Heart right ventricle (tissue), 16 donors: ENCODE measurements around the gene RGS8. TPM values are rescaled to one million over a fixed set of nuclear protein-coding genes. Genes with fewer than 3 reads are reported as not detected.

ENCODE experiments used
- ATAC-seq, 8 donors: fragments of 200-7000 bp; cut with Tn5 transposase; one replicate each; pipeline ENCODE4 v1.9.1; 2020; ENCODE audit warnings: mild to moderate bottlenecking in 8 of 8, moderate library complexity in 8 of 8, moderate number of reproducible peaks in 1 of 8
- DNase-seq, 2 donors: peaks; one replicate each; pipeline ENCODE4 v3.0.0-alpha.2; 2020
- H3K27ac ChIP-seq, 10 donors: fragments of 200-600 bp; sonication (generic) in 2 of 10; one replicate each; pipeline versions ENCODE4 v1.5.0 to v1.8.0; 2020 to 2022; ENCODE audit warnings: mild to moderate bottlenecking in 3 of 10
- H3K27me3 ChIP-seq, 7 donors: fragments of 200-600 bp; one replicate each; pipeline ENCODE4 v1.8.0; 2021 to 2022; ENCODE audit warnings: mild to moderate bottlenecking in 2 of 7
- H3K36me3 ChIP-seq, 9 donors: fragments of 200-600 bp; sonication (generic) in 1 of 9; one replicate each; pipeline versions ENCODE4 v1.5.0 to v1.8.0; 2020 to 2022; ENCODE audit warnings: mild to moderate bottlenecking in 2 of 9
- H3K4me1 ChIP-seq, 9 donors: fragments of 200-600 bp; sonication (generic) in 1 of 9; one replicate each; pipeline versions ENCODE4 v1.5.0 to v1.8.0; 2020 to 2022; ENCODE audit warnings: mild to moderate bottlenecking in 4 of 9
- H3K4me3 ChIP-seq, 10 donors: fragments of 200-600 bp; sonication (generic) in 2 of 10; one replicate each; pipeline versions ENCODE4 v1.5.0 to v1.8.0; 2020 to 2022; ENCODE audit warnings: mild to moderate bottlenecking in 7 of 10, moderate library complexity in 2 of 10
- H3K9me3 ChIP-seq, 11 donors: fragments of 200-600 bp in 10 of 11; sonication (generic) in 2 of 11; one replicate each; pipeline versions ENCODE4 v1.5.0 to v1.8.0; 2013 to 2022; ENCODE audit warnings: mild to moderate bottlenecking in 2 of 11, control low read depth in 1 of 11, moderate library complexity in 1 of 11
- CTCF ChIP-seq, 9 donors: fragments of 200-600 bp; sonication (generic) in 2 of 9; IDR thresholded peaks; one replicate each; pipeline versions ENCODE4 v1.5.0 to v1.8.0; 2021 to 2022; ENCODE audit warnings: antibody characterized with exemption in 9 of 9, mild to moderate bottlenecking in 5 of 9, moderate library complexity in 1 of 9
- WGBS, 2 donors: extraction: QIAGEN DNeasy Blood & Tissue Kit; methylation state at CpG; one replicate each; pipeline ENCODE4 v1.1.7; 2013; ENCODE audit warnings: inconsistent platforms in 1 of 2; 5-methylcytosine and 5-hydroxymethylcytosine counted together
- intact Hi-C, 10 donors: fragments of 100-400 bp; cut with DNase I; formaldehyde crosslinking; loops; one replicate each; pipeline versions ENCODE4 v1.11.1 to v1.14.2; 2022
- polyA plus RNA-seq, 2 donors: library from polyadenylated mRNA; stranded (reverse); fragments of 200-250 nt; gene quantifications; one replicate each; pipeline ENCODE4 v1.2.3, GENCODE V29; 2013
- total RNA-seq, 10 donors: library from RNA; stranded (reverse); fragmentation: NEBNext Ultra II Directional in 3 of 10; extraction: Animal tissue kit (Norgen Biotek cat#: 25700) in 3 of 10; gene quantifications; one replicate each; pipeline versions ENCODE4 v1.2.1 to v1.2.4, GENCODE V29; 2021 to 2023
- donor health status: Arrhythmogenic right ventricular cardiomyopathy.
- donor health status: ischemic (EF 13 %, LVEDD 7.1; RV severe dilation, severe dysfunction).
- donor health status: healthy with polysubstance abuse.
- donor health status: DM: no; HTN: yes; CAD: no.
- donor health status: DM: no; HTN: no; CAD: no.
- donor health status: ischemic (EF 25% LVEDD 6.9; RV normal size, moderate dysfunction).
- donor health status: ischemic (EF 25% LVEDD 5.7; RV mildly dilated, moderate dysfunction).
- donor health status: healthy.
- donor health status: DM: yes; HTN: yes; CAD: no.
- donor health status: Ischemic cardiomyopathy.
- donor health status: ischemic (EF 35%, LVEDD 5.7; RV mildly dilated, moderate dysfunction).
- donor health status: nonischemic (EF 11% LVEDD 7.7; RV severe dilation, severe dysfunction).
- donor health status: DM: yes; HTN: yes; CAD: no.
- donor health status: PGD.
- donor health status: ischemic (EF 29% LVEDD 5.4; RV normal size, mild dysfunction).
- donor health status: nonischemic (EF 23%, LVEDD 6.1; RV moderate dilation, normal function).

Gene RGS8
- total and polyA plus RNA-seq, 12 donors, result 0.05 to 0.56 (median 0.24) TPM; not detected in 8

- H3K9me3 ChIP-seq, result no peaks in the 10 kb centered on the region
- ATAC-seq, result no peak
- intact Hi-C loops, result loop anchor here in 1 of 10 donors (5.0 kb wide), 1 partner anchor 41 kb away; no protein-coding TSS in a partner anchor
- H3K27ac ChIP-seq, result no peak overlapping the region
- 92 to 94% methylated on average over 3 of the region's 3 CpGs for WGBS, 2 donors
- DNase-seq, result no peak
- H3K27me3 ChIP-seq, result peaks cover 0 to 6% (median 0%) of the 10 kb centered on the region in 7 donors
- H3K4me1 ChIP-seq, result peaks cover 0 to 10% (median 0%) of the 10 kb centered on the region in 9 donors
- no peaks in the 10 kb centered on the region for H3K36me3 ChIP-seq
- no peak overlapping the region for H3K4me3 ChIP-seq
- TF ChIP-seq CTCF (IDR thresholded peaks at IDR 0.05), result no peak
These were observed 21.4 kb downstream of the RGS8 start for GRCh38 chr1:182662956-182663355.

DNA sequence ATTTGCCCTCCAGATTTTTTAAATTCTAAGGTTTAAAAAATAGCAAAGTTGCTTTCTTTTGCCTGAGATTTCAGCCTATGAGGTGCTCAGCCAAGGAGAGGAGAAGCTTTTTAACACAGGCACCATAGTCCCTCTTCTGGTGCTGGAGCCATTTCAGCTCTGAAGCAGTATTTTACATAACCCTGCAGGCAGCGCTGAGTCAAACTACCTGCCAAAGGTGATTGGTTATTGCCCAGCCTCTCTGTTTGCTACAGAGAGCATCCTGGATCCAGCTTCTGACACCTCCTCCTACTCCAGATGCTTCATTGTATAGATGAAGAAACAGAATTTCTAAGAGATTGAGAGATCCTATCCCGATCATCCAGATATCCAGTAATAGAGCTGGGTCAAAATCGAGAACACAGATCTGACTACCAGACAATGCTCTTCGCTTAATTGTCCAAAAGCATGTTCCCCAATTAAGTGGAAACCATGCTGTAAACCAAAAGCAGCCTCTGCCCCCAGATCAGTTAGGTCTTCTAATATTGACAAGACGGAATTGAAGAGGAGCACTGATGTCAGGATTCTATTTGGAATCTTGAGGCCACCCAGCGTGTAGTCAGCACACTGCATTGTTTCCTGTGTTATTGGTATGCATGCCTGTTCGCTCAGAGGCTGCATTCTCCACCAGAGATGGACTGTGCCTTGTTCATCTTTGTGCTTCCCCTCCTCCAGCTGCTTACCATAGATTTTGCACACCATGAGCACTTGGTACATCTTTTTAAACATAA lies 22.1 kb downstream of the RGS8 start:
- H3K36me3 ChIP-seq, result no peaks in the 10 kb centered on the region
- H3K9me3 ChIP-seq, result no peaks in the 10 kb centered on the region
- no peak for DNase-seq
- no peak for TF ChIP-seq CTCF (IDR thresholded peaks at IDR 0.05)
- no peak for ATAC-seq
- H3K4me1 ChIP-seq, result peaks cover 0 to 10% (median 0%) of the 10 kb centered on the region in 9 donors
- H3K27ac ChIP-seq, result no peak overlapping the region
- no peak overlapping the region for H3K4me3 ChIP-seq
- peaks cover 0 to 6% (median 0%) of the 10 kb centered on the region in 7 donors for H3K27me3 ChIP-seq
- 84 to 92% methylated on average over 7 of the region's 7 CpGs for WGBS, 2 donors
- intact Hi-C loops, result loop anchor here in 1 of 10 donors (5.0 kb wide), 1 partner anchor 40 kb away; no protein-coding TSS in a partner anchor

DNA sequence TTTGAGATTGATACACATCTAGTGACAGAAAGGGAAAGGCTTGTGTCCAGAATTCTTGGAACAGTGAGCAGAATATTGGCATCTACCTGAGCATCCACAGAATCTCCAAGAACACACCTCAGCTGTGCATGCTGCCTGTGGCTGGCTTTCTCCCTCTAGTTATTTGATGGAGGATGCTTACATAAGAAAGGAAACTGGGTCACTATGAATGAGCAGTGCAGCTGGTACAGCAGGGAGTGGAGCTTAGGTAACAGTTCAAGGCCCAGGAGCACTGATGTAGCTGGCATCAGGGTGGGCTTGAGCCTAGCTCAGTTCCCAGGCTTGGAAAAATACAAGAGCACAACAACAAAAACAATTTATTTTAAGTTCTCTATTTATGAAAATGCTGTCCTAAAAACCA lies 26.3 kb downstream of the RGS8 start:
- TF ChIP-seq CTCF (IDR thresholded peaks at IDR 0.05), result no peak
- DNase-seq, result no peak
- no peaks in the 10 kb centered on the region for H3K36me3 ChIP-seq
- H3K27ac ChIP-seq, result no peak overlapping the region
- intact Hi-C loops, result no loop called here
- H3K27me3 ChIP-seq, result peaks cover 0 to 6% (median 0%) of the 10 kb centered on the region in 7 donors
- ATAC-seq, result no peak
- H3K9me3 ChIP-seq, result no peaks in the 10 kb centered on the region
- H3K4me3 ChIP-seq, result no peak overlapping the region
- H3K4me1 ChIP-seq, result no peaks in the 10 kb centered on the region

- no peaks in the 10 kb centered on the region for H3K36me3 ChIP-seq
- intact Hi-C loops, result no loop called here
- peaks cover 0 to 6% (median 0%) of the 10 kb centered on the region in 7 donors for H3K27me3 ChIP-seq
- no peak overlapping the region for H3K4me3 ChIP-seq
- 92 to 97% methylated on average over 4 of the region's 4 CpGs for WGBS, 2 donors
- no peak for TF ChIP-seq CTCF (IDR thresholded peaks at IDR 0.05)
- H3K27ac ChIP-seq, result no peak overlapping the region
- no peaks in the 10 kb centered on the region for H3K4me1 ChIP-seq
- H3K9me3 ChIP-seq, result no peaks in the 10 kb centered on the region
- ATAC-seq, result no peak
- no peak for DNase-seq
These were observed 27.5 kb downstream of the RGS8 start for GRCh38 chr1:182656842-182657397.
